BE2C (cell line): ENCODE results near the gene SLC43A2.

Experiments used
- DNase-seq: peaks from one replicate; pipeline ENCODE4 v3.0.0-alpha.2; 2020
- H3K27me3 ChIP-seq: fragments of 250-450 bp; sonication (Bioruptor Pico); 2 replicates; pipeline ENCODE4 v1.5.1; 2020; ENCODE audit warnings: mild to moderate bottlenecking
- H3K36me3 ChIP-seq: fragments of 250-450 bp; sonication (Bioruptor Pico); 2 replicates; pipeline ENCODE4 v1.5.1; 2020; ENCODE audit warnings: mild to moderate bottlenecking
- H3K4me1 ChIP-seq: fragments of 250-450 bp; sonication (Bioruptor Pico); 2 replicates; pipeline ENCODE4 v1.5.1; 2020
- H3K4me3 ChIP-seq: 2 replicates; pipeline ENCODE4 v1.5.1; 2011; ENCODE audit warnings: low read depth, low read length
- H3K9me3 ChIP-seq: fragments of 250-450 bp; sonication (Bioruptor Pico); 2 replicates; pipeline ENCODE4 v1.5.1; 2020
- TF ChIP-seq, protein P1 (sequence below): IDR thresholded peaks from 2 replicates; pipeline ENCODE4 v1.5.1; 2012; ENCODE audit warnings: mild to moderate bottlenecking, low read depth, low read length

The SLC43A2 gene

GRCh38 chr17:1559047-1560043 is 69.3 kb downstream of the SLC43A2 start:
- H3K36me3 ChIP-seq = no peaks in the 10 kb centered on the region
- H3K27me3 ChIP-seq = no peaks in the 10 kb centered on the region
- H3K9me3 ChIP-seq = no peaks in the 10 kb centered on the region
- H3K4me1 ChIP-seq = peaks cover 2% of the 10 kb centered on the region; the same call in 1 of the 2 replicates
- TF ChIP-seq, protein P1, sequence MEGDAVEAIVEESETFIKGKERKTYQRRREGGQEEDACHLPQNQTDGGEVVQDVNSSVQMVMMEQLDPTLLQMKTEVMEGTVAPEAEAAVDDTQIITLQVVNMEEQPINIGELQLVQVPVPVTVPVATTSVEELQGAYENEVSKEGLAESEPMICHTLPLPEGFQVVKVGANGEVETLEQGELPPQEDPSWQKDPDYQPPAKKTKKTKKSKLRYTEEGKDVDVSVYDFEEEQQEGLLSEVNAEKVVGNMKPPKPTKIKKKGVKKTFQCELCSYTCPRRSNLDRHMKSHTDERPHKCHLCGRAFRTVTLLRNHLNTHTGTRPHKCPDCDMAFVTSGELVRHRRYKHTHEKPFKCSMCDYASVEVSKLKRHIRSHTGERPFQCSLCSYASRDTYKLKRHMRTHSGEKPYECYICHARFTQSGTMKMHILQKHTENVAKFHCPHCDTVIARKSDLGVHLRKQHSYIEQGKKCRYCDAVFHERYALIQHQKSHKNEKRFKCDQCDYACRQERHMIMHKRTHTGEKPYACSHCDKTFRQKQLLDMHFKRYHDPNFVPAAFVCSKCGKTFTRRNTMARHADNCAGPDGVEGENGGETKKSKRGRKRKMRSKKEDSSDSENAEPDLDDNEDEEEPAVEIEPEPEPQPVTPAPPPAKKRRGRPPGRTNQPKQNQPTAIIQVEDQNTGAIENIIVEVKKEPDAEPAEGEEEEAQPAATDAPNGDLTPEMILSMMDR = no peak
- no peak overlapping the region for H3K4me3 ChIP-seq
- no peak for DNase-seq

- Histone ChIP-seq H3K9me3 (no peaks in the 10 kb centered on the region), H3K4me1 (peaks cover 2% of the 10 kb centered on the region; the same call in 1 of the 2 replicates), H3K36me3 (no peaks in the 10 kb centered on the region), H3K27me3 (no peaks in the 10 kb centered on the region), H3K4me3 (no peak overlapping the region)
- no peak for DNase-seq
- TF ChIP-seq, protein P1 = no peak
These were observed 70.2 kb downstream of the SLC43A2 start for GRCh38 chr17:1558401-1558800.

DNA sequence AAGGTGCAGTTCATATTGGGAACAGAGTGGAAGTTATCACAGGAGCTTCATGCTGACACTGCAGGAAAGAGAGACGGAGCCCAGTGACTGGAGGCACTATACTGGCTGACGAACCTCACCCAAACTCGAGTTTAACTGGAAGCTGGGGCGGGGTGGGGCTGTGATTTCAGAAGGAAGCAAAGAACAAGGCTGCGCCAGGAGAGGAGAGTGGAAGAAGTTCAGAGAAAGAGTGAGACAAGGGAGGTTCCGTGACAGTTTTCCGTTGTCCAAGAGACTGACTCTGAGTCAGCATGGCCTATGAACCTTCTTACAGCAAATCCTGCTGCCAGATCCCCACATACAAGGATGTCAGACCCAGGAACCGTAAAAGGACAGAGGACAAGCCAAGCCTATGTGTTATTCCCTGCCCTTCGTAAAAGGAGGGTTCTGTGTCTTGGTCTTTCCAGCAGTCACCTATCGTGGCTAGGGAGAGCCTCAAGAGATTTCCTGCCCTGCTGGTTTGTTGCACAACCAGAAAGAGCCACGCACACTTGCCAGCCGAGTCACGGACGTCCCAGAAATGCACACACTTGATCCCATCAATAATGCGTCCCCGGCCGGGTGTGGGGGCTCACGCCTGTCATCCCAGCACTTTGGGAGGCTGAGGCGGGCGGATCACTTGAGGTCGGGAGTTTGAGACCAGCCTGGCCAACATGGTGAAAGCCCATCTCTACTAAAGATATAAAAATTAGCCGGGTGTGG is 71.1 kb downstream of the SLC43A2 start:
- no peaks in the 10 kb centered on the region for H3K9me3 ChIP-seq
- no peaks in the 10 kb centered on the region for H3K36me3 ChIP-seq
- H3K27me3 ChIP-seq = no peaks in the 10 kb centered on the region
- TF ChIP-seq, protein P1 = no peak
- peaks cover 2% of the 10 kb centered on the region; the same call in 1 of the 2 replicates for H3K4me1 ChIP-seq
- H3K4me3 ChIP-seq = no peak overlapping the region
- no peak for DNase-seq

DNA sequence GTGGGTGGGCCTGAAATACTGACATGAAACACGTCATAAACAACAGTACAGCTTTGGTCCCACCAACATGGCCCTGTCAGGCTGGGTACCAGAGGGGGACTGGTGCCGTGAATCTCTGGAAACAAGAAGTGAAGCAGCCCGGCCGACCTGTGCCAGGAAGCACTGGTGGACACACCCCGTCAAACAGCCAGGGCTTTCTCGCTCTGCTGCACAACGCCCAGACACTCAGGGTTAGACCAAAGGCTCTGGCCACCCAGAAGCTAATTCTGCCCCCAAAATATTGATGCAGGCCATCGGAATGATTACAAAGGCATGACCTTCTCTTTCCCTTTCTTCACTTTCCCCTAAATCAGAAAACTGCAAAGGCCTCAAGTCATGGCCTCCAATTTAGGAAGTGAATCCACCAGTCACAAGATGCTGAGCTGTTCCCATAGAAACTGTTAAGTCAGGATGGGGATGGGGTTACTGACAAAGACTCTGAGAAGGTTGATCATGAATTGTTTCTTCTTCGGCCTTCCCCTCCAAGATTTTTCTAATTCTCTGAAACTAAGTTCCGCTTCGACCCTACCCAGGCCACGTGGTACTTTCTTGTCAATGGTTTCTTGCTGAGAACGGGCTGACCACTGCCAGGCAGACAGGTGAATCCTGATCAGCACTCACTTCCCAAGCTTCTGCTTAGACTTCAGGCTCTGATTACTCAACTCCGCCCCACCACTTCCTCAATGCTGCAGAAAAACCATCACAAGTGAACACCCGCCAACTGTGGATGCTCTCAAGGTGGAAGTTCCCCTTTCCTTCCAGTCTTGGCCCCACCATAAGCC is 72.8 kb downstream of the SLC43A2 start:
- no peaks in the 10 kb centered on the region for H3K27me3 ChIP-seq
- no peaks in the 10 kb centered on the region for H3K9me3 ChIP-seq
- H3K4me3 ChIP-seq = no peak overlapping the region
- H3K4me1 ChIP-seq = peaks cover 2% of the 10 kb centered on the region; the same call in 1 of the 2 replicates
- TF ChIP-seq, protein P1 = no peak
- H3K36me3 ChIP-seq = no peaks in the 10 kb centered on the region
- no peak for DNase-seq

DNA sequence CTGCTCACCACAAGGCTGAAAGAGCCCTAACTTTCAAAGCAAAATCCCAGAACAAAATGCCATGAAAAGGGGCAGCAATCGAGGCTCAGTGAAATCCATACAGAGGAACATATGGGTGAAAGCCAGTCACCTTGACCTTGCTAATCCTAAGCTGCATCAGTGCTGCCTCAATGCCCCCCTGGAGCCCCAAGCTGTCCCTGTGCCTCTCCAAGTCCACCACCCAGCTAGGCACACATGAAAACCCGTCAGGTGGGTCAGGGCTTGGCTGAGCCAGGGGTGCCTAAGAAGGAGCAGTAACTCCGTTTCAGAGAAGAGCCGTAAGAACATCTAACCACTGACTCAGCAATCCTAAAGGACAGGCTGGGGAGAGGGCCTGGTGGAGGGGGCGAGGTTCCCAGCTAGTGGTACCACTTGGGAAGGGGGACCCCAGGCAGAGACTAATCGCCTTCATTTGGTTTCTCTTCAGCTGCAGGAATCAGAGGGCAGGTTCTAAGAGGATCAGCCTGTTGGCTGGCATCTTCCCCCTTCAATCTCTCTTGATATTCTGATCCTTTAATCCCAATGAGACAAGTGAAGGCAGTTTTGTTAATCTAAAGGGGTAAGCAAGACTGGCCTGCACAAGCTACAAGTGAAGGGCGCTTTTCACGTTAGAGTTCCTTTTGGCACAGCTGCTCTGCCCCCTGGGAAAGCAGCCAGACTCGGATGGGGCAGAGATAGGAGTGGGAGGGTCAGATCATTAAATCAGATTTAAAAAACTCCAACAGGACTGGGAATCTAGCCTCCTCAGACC is 73.7 kb downstream of the SLC43A2 start:
- peaks cover 2% of the 10 kb centered on the region; the same call in 1 of the 2 replicates for H3K4me1 ChIP-seq
- TF ChIP-seq, protein P1 = no peak
- no peak for DNase-seq

More for the DNA sequence above, 73.7 kb downstream of the SLC43A2 start:
- H3K4me3 ChIP-seq = no peak overlapping the region
- no peaks in the 10 kb centered on the region for H3K9me3 ChIP-seq
- H3K36me3 ChIP-seq = peaks cover 2% of the 10 kb centered on the region; the same call in 1 of the 2 replicates
- no peaks in the 10 kb centered on the region for H3K27me3 ChIP-seq
